Thoracic aorta (tissue), 2 donors: ENCODE measurements around the gene SELENOV. TPM values are rescaled to one million over a fixed set of nuclear protein-coding genes. Genes with fewer than 3 reads are reported as not detected.

Experiments used
- ATAC-seq: fragments of 150-250 bp; one replicate; pipeline ENCODE4 v1.8.0; 2017; ENCODE audit warnings: low read depth; ENCODE audit not compliant: insufficient number of reproducible peaks, low FRiP score
- DNase-seq: peaks from one replicate; pipeline ENCODE4 v3.0.0-alpha.2; 2020; ENCODE audit warnings: low spot score
- H3K27ac ChIP-seq, 2 donors: fragments of 200-600 bp; sonication (generic); 1 replicate in 1 of 2; 2 replicates in 1 of 2; pipeline ENCODE4 v1.5.1; 2016; ENCODE audit warnings: mild to moderate bottlenecking in 2 of 2, moderate library complexity in 2 of 2
- H3K27me3 ChIP-seq: fragments of 200-600 bp; sonication (generic); replicated peaks from 2 replicates; pipeline ENCODE4 v1.6.0; 2016; ENCODE audit warnings: mild to moderate bottlenecking; ENCODE audit not compliant: insufficient read depth
- H3K36me3 ChIP-seq: fragments of 200-600 bp; sonication (generic); one replicate; pipeline ENCODE4 v1.5.1; 2016
- H3K4me1 ChIP-seq, 2 donors: fragments of 200-600 bp; sonication (generic); 1 replicate in 1 of 2; 2 replicates in 1 of 2; pipeline versions ENCODE4 v1.5.1 to v1.6.0; 2016; ENCODE audit warnings: low read depth in 2 of 2, mild to moderate bottlenecking in 1 of 2; ENCODE audit not compliant: control insufficient read depth in 1 of 2
- H3K4me3 ChIP-seq: fragments of 200-600 bp; sonication (generic); 2 replicates; pipeline ENCODE4 v1.5.1; 2016; ENCODE audit warnings: mild to moderate bottlenecking
- H3K9me3 ChIP-seq: fragments of 200-600 bp; sonication (generic); 2 replicates; pipeline ENCODE4 v1.5.1; 2016
- total RNA-seq, 2 donors: library from RNA; depleted of rRNA; stranded (reverse); fragments of >200 nt; gene quantifications; one replicate each; pipeline versions ENCODE4 v1.1.0 to v1.2.3, GENCODE V29; 2016
- TF ChIP-seq, protein P1 (sequence below): fragments of 200-600 bp; sonication (generic); IDR thresholded peaks from one replicate; pipeline ENCODE4 v1.5.1; 2019; ENCODE audit warnings: antibody characterized with exemption

Gene SELENOV
- total RNA-seq, 2 donors from 2014 or later = not detected

DNA sequence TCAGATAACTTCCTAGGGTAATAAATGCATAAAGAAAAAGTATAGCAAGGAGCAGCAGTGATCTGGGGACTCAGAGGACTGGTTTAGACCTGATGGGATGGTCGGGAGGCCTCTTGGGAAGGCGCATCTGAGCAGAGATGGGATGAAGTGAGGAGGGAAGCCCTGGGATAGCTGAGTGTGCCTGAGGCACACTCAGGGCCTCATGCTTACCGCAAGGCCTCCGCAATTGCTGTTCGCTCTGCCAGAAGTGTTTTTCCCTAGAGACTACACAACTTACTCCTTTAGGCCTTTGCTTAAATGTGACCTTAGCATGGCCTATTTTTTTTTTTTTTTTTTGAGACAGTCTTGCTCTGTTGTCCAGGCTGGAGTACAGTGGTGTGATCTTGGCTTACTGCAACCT is 20.3 kb upstream of the SELENOV start:
- H3K4me3 ChIP-seq = no peak overlapping the region
- DNase-seq = no peak
- H3K9me3 ChIP-seq = no peaks in the 10 kb centered on the region
- H3K27ac ChIP-seq = no peak overlapping the region
- ATAC-seq = no peak
- H3K36me3 ChIP-seq = peaks cover 9% of the 10 kb centered on the region
- peaks cover 4% of the 10 kb centered on the region for H3K27me3 ChIP-seq
- TF ChIP-seq, protein P1, sequence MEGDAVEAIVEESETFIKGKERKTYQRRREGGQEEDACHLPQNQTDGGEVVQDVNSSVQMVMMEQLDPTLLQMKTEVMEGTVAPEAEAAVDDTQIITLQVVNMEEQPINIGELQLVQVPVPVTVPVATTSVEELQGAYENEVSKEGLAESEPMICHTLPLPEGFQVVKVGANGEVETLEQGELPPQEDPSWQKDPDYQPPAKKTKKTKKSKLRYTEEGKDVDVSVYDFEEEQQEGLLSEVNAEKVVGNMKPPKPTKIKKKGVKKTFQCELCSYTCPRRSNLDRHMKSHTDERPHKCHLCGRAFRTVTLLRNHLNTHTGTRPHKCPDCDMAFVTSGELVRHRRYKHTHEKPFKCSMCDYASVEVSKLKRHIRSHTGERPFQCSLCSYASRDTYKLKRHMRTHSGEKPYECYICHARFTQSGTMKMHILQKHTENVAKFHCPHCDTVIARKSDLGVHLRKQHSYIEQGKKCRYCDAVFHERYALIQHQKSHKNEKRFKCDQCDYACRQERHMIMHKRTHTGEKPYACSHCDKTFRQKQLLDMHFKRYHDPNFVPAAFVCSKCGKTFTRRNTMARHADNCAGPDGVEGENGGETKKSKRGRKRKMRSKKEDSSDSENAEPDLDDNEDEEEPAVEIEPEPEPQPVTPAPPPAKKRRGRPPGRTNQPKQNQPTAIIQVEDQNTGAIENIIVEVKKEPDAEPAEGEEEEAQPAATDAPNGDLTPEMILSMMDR = no peak
- H3K4me1 ChIP-seq = peaks cover 9 to 11% of the 10 kb centered on the region in 2 donors

DNA sequence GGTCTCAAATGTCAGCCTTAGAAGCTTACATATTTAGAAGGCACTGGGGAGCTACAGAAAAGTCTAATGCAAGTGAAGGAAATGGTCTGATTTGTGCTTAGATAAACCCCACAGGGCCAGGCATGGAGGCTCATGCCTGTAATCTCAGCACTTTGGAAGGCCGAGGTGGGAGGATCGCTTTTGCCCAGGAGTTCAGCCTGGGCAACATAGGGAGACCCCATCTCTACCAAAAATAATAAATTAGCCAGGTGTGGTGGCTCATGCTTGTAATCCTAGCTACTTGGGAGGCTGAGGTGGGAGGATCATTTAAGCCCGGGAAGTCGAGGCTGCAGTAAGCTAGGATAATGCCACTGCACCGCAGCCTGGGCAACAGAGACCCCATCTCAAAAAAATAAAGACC is 18.9 kb upstream of the SELENOV start:
- H3K27me3 ChIP-seq = peaks cover 4% of the 10 kb centered on the region
- no peak for ATAC-seq

GRCh38 chr19:39497701-39497995 is 17.3 kb upstream of the SELENOV start:
- Histone ChIP-seq H3K9me3 (no peaks in the 10 kb centered on the region), H3K27me3 (peaks cover 4% of the 10 kb centered on the region), H3K36me3 (no peaks in the 10 kb centered on the region), H3K4me3 (peak overlapping the region; percentile 16), H3K4me1 (peaks cover 9 to 11% of the 10 kb centered on the region in 2 donors), H3K27ac (no peak overlapping the region)
- TF ChIP-seq, protein P1 = no peak
- DNase-seq (no peak), ATAC-seq (no peak)

More for the DNA sequence above, 18.9 kb upstream of the SELENOV start:
- Histone ChIP-seq H3K9me3 (no peaks in the 10 kb centered on the region), H3K4me1 (peaks cover 9 to 11% of the 10 kb centered on the region in 2 donors), H3K27ac (no peak overlapping the region), H3K36me3 (no peaks in the 10 kb centered on the region), H3K4me3 (no peak overlapping the region)
- DNase-seq = no peak
- TF ChIP-seq, protein P1 = no peak

DNA sequence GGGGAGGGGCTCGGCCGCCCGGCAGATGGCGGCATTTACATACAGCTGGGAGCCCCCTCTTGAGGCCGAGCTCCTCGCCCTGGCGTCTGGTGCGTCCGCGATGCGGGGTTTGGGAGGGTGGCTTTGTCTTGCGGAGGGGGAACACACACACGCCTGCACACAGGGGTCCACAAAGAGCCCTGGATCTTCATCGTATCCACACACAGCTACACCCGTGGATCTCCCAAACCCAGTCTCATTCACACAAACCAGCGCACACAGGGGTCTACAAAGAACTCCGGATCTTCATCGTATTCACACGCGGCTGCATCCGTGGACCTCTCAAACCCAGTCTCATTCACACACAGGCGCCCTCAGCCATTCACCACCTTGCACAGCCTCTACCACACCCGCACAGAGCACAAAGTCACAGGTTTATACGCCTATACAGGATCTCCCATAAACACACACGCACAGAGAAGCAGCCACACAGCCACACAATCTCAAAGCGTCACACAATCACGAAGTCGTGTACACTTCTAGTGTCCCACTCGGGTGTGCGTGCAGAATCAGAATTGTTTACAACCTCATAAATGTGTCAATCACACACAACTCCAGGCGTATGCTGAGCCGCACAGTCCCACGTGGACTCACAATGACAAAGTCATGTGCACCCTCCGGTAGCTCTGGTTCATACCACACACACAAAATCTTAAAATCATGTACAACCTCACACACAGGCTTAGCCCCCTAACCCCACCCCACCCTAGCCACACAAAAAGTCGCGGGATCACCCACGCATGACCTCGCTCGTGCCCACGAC is 16.7 kb upstream of the SELENOV start:
- DNase-seq (no peak), ATAC-seq (no peak)
- no peaks in the 10 kb centered on the region for H3K9me3 ChIP-seq
- no peak overlapping the region for H3K27ac ChIP-seq
- TF ChIP-seq, protein P1 = no peak
- peak overlapping the region; percentile 16 for H3K4me3 ChIP-seq
- H3K36me3 ChIP-seq = no peaks in the 10 kb centered on the region
- peaks cover 9 to 11% of the 10 kb centered on the region in 2 donors for H3K4me1 ChIP-seq
- H3K27me3 ChIP-seq = peaks cover 4% of the 10 kb centered on the region

- no peak within 1 kb of the TSS for H3K27ac ChIP-seq
- no peak for ATAC-seq
- peaks cover 4% of the 10 kb centered on the region for H3K27me3 ChIP-seq
- no peaks in the 10 kb centered on the region for H3K36me3 ChIP-seq
- peaks cover 9 to 11% of the 10 kb centered on the region in 2 donors for H3K4me1 ChIP-seq
- TF ChIP-seq, protein P1 = no peak
- no peak for DNase-seq
- H3K9me3 ChIP-seq = no peaks in the 10 kb centered on the region
- peak within 1 kb of the TSS; percentile 16 for H3K4me3 ChIP-seq
Measured at GRCh38 chr19:39498798-39499642, 15.9 kb upstream of the SELENOV start, which contains the start of gene DLL3. Gene DLL3, plus strand, starts transcription at chr19:39498947. Its CDS starts 28 bp downstream, at chr19:39498975.
